NCI-H187 treated with DMSO at 0.1 percent for 48 hours (cell line): Measurements from ENCODE around the gene TRAPPC4.
A peak's percentile ranks its signal among the peaks of the same experiment; 100 is the strongest.
"Not testable (repeated sequence)": the region's sequence is repeated elsewhere in the genome, so short reads cannot be mapped to it uniquely, and the experiment has no call there.

Experiments
- DNase-seq: peaks from one replicate; lab custom pipeline; 2025; lab: John Stamatoyannopoulos, UW

TRAPPC4 gene

DNA sequence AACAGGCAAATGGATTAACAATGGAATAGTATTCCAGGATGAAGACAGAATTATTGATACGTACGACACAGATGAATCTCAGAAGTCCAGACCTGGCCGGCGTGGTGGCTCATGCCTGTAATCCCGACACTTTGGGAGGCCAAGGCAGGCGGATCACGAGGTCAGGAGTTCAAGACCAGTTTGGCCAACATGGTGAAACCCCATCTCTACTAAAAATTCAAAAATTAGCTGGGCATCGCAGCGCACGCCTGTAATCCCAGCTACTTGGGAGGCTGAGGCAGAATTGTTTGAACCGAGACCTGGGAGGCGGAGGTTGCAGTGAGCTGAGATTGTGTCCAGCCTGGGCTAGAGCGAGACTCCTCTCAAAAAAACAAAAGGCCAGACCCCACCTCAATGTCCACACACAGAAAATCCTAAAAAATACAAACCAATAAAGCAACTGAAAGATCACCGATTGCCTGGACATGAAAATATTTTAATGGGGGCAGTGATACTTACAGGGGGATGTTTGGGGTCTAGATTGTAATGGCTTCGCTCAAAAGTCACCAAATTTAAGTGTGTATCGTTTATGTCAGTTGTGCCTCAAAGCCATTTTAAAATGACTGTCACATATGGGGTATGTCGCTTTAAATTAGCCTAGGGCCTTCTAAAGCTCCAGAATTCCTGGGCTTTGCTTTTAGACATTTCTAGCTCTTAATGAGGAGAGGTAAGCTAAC, 4.2 kb upstream of the TRAPPC4 start:
- DNase-seq, result no peak

DNA sequence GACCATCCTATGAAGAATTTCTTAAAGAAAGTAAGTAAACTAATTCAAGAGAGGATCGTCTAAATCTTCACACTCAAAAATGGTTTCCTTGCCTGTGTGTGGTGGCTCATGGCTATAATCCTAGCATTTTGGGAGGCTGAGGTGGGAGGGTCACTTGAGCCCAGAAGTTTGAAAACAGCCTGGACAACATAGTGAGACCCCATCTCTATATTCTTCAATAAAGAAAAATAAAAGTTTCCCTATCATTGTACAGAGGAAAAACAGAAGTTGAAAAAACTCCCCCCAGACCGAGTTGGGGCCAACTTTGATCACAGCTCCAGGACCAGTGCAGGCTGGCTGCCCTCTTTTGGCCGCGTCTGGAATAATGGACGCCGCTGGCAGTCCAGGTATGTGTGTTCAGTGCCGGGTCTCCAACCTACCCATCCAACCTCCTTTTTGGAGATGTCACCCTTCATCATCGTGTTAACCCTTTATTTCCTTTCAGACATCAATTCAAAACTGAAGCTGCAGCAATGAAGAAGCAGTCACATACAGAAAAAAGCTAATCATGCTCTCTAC, 3.4 kb upstream of the TRAPPC4 start:
- no peak for DNase-seq

DNA sequence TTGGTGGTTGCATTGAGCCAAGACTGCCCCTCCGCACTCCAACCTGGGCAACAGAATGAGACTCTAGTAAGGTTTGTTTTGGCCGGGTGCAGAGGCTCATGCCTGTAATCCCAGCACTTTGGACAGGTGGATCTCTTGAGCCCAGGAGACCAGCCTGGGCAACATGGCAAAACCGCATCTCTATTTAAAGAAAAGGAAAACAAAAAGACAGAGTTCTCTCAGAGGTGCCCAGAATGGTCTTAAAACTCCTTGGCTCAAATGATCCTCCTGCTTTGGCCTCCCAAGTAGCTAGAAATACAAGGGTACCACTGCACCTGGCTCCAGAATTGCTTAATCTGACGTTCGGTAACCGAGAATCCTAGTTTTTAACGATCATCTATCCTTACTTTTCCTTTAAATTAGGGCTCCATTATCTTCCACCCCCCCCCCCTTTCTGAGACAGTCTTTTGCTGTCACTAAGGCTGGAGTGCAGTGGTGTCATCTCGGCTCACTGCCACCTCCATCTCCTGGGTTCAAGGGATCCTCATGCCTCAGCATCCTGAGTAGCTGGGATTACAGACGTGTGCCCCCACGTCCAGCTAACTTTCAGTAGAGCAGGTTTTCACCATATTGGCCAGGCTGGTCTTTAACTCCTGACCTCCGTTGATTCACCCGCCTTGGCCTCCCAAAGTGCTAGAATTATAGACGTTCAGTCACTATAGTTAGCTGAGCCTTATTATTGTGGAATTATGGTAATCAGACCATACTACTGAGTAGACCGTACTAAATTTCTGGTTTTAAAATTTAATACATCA, 2.2 kb upstream of the TRAPPC4 start:
- DNase-seq, result no peak

DNA sequence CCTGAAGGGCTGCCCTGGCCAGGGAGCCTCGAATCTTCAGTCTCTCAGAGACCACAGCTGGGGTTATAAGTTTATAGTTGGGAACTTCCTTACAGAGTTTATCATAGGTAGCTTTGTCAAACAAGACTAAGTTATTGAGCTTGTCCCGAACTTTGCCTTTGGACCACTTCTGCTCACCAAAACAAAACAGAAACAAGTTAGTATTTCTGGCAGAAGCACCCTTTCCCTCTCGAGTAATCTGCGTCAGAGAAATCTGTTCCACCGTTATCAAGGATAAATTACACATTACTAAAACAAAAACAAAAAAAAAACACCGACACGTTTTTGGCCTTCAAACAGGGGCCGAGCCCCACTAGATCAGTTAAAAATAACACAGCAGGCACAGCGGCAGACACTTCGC, 1.2 kb upstream of the TRAPPC4 start:
- not testable (repeated sequence) for DNase-seq

DNA sequence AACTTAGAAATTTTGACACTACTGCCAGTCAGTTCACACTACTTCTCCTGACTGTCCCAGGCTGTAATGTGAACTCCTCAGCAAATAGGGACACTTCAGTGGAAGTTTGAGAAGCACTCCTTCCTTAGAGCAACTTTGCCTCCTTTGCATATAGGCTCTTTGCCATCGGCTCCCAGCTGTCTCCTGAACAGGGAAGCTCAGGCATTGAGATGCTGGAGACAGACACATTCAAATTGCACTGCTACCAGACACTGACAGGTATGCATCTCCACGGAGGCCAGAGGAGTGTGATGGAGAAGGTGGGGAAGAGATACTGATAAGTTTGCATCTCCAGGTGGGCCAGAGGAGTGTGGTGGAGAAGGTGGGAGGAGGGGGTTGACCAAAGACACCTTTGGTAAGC, 1.4 kb downstream of the TRAPPC4 start:
- no peak for DNase-seq

DNA sequence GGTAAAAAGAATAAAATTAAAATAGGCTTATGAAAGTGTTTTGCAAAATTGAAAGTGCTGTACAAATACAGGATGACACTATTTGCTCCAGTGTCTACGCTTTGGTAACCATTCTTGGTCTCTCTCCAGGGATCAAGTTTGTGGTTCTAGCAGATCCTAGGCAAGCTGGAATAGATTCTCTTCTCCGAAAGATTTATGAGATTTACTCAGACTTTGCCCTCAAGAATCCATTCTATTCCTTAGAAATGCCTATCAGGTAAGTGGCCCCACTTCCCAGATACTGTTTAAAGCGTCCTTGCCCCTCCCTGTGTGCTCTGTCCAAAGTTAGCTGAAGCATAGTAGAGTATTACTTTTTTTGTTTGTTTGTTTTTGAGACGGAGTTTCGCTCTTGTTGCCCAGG, 3.1 kb downstream of the TRAPPC4 start:
- DNase-seq, result no peak

DNA sequence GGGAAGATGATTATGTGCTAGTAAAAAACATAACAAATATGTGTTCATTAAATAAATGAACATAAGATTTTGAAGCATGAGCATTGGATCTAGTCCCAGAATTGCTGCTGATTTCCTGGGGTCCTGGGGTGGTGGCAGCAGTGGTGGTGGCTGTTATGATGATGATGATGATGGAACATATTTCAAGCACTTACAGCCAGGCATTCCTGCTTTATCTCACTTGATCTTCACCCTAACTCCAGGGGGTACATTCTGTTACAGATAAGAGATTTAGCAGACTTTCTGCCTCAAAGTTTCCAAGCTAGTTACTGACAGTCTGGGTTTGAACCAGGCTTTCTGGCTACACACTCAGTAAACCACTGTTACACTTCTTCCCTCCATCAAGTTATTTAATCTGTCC, 5.2 kb downstream of the TRAPPC4 start:
- DNase-seq, result no peak

DNA sequence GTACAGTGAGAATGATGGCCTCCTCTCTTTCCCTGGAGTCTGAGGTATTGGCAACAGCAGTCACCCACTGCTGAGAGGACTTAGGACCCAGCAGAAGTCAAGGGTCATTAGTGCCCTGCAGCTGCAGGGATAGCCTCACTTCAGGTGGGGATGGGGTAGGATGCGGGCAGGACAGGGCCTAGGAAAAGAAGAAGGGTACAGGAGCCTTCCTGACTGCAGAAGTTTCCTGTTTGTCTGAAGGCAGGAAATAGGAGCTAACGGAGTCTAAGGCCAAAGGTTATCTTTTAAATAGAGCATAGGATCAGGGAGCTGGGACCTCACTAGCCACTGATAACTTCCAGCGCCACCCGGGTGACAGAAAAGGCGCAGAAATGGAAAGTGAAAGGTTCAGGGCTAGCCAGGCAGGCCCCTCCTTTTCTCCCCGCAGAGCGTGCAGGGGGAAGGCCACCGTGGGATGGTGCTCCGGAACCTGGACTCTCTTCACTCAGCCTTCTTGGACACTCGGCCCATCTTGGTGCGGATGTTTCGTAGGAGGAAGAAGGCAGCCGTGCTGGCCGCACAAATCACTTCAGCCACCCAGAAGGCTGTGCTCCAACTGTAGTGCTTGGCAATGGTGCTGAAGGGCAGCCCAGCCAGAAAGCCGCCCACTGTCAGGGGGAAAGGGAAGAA, 6.0 kb downstream of the TRAPPC4 start:
- no peak for DNase-seq

DNA sequence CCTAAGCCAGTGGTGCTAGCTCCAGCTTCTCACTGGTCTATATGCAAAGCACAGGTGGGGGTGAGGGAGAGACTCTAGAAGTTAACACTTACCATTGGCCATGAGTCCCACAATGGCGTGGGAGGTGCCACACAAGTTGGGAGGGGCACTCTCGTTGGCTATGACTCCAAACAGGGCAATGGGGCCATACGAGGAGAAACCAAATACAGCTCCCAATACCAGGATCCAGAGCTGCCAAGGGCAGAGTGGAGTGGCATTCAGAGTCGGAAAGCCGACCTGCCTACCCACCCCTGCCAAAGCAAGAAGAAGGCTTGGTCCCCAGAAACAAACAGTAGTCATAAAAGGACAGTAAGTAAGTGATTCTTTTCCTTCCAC, 6.5 kb downstream of the TRAPPC4 start:
- no peak for DNase-seq

DNA sequence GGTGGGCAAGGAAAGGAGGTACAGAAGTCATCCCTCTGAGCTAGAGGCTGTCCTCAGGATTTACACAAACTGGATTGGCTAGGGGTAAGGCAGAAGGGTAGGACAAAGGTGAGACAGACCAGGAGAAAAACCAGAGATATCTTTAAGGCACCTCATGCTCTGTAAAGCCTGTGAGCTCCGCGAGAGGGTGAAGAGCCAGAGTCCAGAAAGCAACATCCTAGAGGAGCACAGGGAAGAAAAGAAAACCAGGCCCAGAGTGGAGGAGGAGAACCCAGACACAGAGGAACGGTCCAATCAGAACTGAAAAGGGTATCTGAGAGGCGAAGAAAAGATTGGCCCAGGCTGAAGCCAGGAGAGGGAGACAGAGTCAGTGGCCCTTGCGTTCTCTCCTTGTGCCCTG, 7.0 kb downstream of the TRAPPC4 start:
- DNase-seq, result no peak

DNA sequence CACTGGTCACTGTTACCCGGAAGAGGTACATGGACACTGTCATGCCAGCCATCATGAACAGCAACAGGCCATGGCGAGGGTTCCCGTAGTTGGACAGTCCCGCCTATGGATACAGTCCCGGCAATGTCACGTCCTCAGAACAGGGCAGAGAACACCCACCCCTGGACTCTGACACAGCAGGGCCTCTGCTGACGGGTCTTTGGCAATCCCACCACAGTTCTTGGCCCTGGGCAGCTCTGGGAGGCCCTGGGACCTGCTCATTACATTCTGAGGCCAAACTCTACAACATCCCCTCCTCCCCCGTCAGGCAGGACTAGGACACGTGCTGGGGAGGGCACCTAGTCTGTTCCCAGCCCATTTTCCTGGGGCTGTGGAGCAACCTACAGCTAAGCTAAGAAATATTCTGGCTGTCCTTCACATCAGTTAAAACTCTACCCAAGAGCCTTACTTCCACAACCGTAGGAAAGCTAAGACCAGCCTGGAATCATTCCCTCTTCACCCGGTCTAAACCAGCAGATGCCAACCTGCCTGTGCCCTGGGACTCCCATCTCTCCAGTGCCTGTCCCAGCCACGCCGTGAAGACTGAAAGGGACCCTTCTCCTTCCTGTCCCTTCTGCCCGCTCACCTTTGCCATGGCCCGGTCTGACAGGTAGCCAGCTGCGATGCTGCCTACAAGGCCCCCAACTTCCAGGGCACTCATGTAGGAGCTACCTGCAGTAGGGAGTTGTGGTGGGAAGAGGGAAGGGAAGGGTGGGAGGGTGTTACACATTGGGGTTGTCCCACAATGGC, 7.6 kb downstream of the TRAPPC4 start:
- DNase-seq, result no peak

DNA sequence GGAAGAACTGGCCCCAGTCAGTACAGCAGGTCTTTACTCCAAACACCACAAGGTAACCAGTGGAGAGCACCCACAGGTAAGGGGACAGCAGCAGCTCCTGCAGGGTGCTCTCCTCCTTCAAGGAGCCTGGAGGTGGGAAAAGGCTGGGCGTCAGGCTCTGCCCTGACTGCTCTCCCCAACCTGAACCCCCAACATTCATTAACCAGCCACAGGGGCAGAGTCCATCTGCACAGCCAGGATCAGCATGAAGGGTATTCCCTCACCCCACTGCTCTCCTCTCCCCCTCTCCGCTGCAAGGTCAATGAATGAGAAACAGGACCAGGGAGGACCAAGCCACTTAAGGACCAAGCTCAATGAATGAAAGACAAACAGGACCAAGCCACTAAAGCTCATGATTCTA, 8.4 kb downstream of the TRAPPC4 start:
- DNase-seq, result no peak

DNA sequence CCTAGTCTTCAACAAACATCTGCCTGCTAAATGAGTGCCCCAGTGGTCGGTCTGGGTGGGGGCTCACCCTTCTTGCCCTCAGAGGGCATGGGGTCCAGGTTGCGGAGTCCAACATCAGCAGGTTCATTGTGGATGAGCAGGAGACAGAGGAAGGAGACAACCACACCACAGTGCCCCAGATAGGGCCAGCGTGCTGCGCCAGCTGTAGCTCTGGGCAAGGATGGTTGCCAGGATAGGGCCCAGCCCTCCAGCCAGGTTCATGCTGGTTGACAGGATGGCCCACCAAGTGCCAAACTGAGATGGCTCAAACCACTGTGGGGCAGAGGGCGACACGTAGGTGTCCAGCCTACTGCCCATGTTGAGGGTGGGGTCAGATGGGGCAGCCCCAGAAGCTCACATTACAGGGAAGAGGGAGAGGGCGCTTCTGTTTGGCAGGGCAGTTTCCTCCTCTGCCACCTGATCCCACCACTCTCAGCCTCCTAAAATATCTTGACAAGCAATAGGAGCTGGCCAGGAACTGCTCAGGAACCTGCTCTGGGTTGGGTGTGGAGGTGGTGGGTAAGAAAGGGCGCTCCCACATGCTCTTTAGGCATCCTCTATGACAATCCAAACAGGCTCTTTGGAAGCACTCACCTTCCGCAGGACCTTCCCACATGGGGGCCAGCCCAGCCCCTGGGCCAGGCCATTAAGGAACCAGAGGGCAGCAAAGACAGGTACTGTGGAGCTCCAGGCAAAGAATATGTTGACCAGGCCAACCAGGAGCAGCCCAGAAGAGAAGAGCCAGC, 9.2 kb downstream of the TRAPPC4 start:
- no peak for DNase-seq

DNA sequence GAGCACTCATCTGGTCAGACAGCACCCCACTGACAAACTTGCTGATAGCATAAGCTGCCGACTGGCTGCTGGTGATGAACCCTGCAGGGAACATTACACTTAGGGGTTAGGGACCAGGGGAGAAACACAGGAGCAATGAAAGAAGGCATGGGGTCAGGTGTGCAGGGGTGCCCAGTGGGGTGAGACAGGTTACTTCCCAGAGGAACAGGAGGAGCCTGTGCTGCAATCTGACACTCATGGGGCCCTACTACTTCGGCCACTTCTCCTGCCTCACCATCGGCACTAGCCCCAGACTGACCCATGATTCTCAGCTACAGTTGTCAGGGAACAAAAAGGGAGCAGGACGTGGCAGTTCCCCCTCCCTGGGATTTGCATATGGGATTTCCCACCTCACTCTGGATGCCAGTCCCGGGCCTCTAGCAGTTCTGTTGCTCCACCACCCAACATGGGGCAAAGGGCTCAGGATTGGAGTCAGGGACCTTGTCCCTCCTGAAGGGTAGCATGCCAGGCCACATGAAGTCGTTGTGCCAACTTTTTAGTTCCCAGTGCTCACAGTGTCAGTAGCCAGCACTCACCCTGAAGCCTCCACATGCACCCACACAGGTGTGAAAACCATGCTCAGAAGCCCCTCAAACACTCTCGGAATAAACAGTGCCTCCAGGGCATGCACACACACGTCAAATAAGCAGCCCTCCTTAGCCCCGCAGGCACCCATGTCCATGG, 9.9 kb downstream of the TRAPPC4 start:
- DNase-seq, result no peak

DNA sequence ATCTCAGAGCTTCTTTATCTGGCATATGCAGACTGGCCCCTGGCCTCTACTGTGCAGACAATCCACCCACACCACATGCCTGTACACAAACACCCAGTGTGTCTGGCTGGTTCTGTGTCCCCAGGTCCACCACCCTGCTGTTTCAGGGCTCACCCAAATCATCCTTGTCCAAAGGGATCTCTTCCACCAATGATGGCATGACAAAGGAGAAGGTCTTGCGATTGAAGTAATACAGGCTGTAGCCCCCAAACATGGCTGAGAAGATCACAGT, 10.4 kb downstream of the TRAPPC4 start:
- DNase-seq, result no peak

DNA sequence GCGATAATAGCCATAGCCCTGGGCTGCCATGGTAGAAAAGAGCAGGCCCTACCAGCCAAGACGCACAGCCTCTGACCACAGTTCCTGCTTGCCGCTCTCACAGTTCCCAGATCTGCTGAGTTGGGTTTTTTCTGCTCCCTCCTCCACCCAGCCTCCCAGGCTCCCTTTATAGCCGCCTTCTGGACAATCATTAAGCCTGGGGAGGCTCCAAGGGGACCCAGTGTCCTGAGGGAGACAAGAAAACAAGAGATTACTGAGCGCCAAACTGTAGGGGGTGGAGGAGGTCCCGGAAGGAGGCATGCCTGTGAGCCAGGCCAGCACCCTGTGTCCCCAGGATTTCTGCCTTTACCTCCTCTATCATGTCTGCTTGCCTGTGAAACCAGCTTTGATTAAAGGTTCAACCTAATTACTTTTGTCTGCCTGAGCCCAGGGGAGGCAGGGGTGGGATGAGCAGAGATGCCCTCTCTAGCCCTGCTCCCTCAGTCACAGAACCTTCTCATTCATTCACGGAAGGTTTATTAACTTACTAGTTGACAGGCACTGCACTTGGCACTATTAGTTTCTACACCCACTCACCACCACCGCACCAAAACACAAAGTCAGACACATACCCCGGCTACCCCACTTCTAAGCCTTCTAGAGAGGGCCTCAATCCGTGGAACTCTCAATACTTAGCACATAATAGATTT, 10.9 kb downstream of the TRAPPC4 start:
- DNase-seq, result no peak

DNA sequence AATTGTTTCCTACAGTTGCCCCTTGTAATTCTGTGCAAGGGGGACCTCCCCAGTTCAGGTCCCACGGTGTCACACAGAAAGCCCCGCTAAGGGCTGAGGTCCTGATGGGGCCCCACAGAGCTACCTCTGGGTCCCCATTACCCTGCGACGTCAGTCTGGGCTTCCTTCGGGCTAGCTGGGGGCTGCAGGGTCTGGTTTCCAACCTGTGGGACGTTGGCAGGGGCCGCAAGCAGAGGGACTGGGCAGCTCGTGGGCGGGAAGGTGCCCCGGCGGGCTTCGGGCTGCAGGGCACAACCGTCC, 11.4 kb downstream of the TRAPPC4 start:
- no peak for DNase-seq

DNA sequence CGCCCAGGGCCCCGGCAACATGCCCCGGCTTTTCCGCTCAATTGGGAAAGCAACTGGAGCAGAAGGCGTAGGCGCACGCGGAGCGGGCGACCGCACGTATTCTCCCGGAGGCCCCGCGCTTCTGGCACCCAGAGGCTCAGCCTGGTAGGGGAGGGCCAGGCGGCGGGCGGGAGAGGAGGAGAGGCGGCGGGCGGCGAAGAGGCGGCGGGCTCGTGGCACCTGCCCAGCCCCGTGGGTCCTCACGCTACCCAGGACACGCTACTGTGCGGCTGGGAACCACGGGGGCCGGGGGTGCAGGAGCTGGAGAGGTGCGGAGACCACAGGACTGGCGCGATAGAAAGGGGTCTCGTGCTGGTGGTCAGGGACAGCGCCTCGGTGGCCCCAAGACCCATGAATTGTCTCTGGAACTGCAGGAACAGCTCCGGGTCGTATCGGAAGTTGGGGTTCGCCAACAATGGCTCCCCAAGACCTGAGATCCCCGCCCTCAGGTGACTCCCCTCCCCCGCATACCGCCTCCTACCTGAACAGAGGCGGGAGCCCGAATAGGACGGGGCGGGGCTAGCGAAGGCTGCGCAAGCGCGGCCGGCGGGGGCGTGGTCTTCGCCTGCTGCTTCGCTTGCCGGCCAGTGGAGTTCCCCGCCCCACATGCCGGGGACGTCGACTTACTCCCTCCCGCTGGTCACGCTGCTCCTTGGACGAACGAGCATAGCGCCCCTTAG, 11.9 kb downstream of the TRAPPC4 start, which contains the start of gene SLC37A4:
Gene SLC37A4 (minus strand): TSS at position 549 of the 719 bp plus-strand sequence.
- DNase-seq, result peak; percentile 85

DNA sequence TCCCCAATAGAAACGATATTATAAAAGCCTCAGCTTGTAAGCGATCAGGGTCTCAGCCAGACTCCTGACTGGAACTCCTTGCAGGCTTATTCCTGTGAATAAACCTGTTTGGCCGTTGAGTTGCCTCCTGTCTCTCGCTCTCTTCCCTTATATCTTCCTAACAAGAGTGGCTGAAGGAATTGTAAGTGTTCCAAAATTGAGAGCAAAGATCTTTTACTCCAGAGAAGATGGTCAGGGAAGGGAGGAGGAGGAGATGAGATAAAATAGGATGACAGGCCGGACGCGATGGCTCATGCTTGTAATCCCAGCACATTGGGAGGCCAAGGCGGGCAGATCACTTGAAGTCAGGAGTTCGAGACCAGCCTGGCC, 13.3 kb downstream of the TRAPPC4 start:
- DNase-seq, result no peak

DNA sequence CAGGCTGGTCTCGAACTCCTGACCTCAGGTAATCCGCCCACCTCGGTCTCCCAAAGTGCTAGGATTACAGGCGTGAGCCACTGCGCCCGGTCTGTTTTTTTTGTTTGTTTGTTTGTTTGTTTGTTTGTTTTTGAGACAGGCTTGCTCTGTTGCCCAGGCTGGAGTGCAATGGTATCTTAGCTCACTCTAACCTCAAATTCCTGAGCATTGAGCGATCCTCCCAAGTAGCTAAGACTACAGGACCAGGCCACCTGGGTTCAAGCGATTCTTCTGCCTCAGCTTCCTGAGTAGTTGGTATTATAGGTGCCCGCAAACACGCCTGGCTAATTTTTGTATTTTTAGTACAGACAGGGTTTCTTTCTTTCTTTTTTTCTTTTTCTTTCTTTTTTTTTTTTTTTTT, 14.9 kb downstream of the TRAPPC4 start:
- not testable (repeated sequence) for DNase-seq
